ENCODE results near the gene KLF18.

DNA sequence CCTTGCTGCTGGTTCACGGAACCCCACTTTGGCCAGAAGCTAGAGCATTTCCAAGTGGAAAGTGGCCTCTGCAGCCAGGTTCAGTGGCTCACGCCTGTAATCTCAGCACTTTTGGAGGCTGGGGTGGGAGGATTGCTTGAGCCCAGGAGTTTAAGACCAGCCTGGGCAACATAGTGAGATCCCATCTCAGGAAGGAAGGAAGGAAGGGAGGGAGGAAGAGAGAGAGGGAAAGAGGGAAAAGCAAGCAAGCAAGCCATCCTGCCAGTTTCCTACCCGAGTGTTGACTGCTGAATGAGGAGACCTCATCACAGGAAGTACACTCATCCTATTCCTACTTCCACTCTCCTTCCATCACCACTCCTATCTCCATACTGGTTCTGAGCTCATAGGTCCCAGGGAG is 35.6 kb downstream of the KLF18 start:
- TF ChIP-seq, protein P1, sequence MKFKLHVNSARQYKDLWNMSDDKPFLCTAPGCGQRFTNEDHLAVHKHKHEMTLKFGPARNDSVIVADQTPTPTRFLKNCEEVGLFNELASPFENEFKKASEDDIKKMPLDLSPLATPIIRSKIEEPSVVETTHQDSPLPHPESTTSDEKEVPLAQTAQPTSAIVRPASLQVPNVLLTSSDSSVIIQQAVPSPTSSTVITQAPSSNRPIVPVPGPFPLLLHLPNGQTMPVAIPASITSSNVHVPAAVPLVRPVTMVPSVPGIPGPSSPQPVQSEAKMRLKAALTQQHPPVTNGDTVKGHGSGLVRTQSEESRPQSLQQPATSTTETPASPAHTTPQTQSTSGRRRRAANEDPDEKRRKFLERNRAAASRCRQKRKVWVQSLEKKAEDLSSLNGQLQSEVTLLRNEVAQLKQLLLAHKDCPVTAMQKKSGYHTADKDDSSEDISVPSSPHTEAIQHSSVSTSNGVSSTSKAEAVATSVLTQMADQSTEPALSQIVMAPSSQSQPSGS (tag by site-specific recombination; IDR thresholded peaks at IDR 0.05; ENCODE audit: low read depth) = no peak
- TF ChIP-seq ZNF24 (tag by site-specific recombination; IDR thresholded peaks at IDR 0.05) = no peak
- TF ChIP-seq ZNF585B (tag by site-specific recombination; IDR thresholded peaks at IDR 0.05) = no peak
- TF ChIP-seq, protein P2, sequence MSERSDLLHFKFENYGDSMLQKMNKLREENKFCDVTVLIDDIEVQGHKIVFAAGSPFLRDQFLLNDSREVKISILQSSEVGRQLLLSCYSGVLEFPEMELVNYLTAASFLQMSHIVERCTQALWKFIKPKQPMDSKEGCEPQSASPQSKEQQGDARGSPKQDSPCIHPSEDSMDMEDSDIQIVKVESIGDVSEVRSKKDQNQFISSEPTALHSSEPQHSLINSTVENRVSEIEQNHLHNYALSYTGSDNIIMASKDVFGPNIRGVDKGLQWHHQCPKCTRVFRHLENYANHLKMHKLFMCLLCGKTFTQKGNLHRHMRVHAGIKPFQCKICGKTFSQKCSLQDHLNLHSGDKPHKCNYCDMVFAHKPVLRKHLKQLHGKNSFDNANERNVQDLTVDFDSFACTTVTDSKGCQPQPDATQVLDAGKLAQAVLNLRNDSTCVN (tag by site-specific recombination; optimal IDR thresholded peaks at IDR 0.05) = no peak
- TF ChIP-seq, protein P3, sequence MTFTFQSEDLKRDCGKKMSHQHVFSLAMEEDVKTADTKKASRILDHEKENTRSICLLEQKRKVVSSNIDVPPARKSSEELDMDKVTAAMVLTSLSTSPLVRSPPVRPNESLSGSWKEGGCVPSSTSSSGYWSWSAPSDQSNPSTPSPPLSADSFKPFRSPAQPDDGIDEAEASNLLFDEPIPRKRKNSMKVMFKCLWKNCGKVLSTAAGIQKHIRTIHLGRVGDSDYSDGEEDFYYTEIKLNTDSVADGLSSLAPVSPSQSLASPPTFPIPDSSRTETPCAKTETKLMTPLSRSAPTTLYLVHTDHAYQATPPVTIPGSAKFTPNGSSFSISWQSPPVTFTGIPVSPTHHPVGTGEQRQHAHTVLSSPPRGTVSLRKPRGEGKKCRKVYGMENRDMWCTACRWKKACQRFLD (tag by site-specific recombination; IDR thresholded peaks at IDR 0.05) = no peak
- TF ChIP-seq, protein P4, sequence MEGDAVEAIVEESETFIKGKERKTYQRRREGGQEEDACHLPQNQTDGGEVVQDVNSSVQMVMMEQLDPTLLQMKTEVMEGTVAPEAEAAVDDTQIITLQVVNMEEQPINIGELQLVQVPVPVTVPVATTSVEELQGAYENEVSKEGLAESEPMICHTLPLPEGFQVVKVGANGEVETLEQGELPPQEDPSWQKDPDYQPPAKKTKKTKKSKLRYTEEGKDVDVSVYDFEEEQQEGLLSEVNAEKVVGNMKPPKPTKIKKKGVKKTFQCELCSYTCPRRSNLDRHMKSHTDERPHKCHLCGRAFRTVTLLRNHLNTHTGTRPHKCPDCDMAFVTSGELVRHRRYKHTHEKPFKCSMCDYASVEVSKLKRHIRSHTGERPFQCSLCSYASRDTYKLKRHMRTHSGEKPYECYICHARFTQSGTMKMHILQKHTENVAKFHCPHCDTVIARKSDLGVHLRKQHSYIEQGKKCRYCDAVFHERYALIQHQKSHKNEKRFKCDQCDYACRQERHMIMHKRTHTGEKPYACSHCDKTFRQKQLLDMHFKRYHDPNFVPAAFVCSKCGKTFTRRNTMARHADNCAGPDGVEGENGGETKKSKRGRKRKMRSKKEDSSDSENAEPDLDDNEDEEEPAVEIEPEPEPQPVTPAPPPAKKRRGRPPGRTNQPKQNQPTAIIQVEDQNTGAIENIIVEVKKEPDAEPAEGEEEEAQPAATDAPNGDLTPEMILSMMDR (tag by site-specific recombination; IDR thresholded peaks at IDR 0.05) = no peak

Measured in HEK293 (cell line).